GM19240 (cell line): Measurements from ENCODE around the gene SMIM24.
"Not testable (repeated sequence)": the region's sequence is repeated elsewhere in the genome, so short reads cannot be mapped to it uniquely, and the experiment has no call there.

Source experiments
- DNase-seq: peaks from one replicate; pipeline ENCODE4 v3.0.0; 2011; ENCODE audit warnings: low spot score; ENCODE audit not compliant: insufficient read length

Gene SMIM24

DNA sequence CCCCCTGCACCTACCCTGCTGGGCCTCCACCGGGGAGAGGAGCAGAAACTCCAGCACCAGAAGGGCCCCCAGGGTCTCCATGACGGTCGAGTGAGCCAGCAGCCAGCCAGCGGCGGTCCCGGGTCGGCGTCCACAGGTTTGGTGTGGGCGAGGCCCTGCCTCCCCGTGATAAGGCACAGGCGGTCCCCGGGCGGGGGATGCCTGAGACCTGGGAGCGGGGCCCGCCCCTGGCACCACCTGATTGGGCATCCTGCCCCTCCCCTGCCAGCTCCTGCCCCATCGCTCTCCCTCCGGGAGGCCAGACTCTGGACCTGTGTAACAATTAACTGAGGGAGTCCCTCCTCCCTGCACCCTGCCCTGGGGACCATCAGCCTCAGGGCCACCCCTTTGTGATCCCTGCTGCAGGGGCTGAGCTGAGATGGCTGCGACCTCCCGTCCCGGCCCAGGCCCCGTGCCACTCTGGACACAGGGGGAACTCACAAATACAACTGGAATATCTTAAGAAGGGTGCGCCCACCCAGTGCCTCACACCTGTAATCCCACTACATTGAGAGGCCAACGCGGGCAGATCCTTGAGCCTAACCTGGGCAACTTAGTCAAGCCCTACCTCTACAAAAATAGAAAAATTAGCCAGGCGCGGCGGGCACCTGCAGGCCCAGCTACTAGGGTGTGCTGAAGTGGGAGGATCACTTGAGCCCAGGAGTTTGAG is at the start of gene SMIM24:
Gene SMIM24 (minus strand): TSS at position 143 of the 709 bp plus-strand sequence. CDS start 62 bp downstream, at position 81.
- no peak for DNase-seq

GRCh38 chr19:3529299-3529698 is 49.0 kb upstream of the SMIM24 start:
- DNase-seq, result not testable (repeated sequence)

- DNase-seq, result no peak
These were observed 48.4 kb upstream of the SMIM24 start for GRCh38 chr19:3528539-3529211.

GRCh38 chr19:3528080-3528479 is 47.8 kb upstream of the SMIM24 start:
- no peak for DNase-seq

DNA sequence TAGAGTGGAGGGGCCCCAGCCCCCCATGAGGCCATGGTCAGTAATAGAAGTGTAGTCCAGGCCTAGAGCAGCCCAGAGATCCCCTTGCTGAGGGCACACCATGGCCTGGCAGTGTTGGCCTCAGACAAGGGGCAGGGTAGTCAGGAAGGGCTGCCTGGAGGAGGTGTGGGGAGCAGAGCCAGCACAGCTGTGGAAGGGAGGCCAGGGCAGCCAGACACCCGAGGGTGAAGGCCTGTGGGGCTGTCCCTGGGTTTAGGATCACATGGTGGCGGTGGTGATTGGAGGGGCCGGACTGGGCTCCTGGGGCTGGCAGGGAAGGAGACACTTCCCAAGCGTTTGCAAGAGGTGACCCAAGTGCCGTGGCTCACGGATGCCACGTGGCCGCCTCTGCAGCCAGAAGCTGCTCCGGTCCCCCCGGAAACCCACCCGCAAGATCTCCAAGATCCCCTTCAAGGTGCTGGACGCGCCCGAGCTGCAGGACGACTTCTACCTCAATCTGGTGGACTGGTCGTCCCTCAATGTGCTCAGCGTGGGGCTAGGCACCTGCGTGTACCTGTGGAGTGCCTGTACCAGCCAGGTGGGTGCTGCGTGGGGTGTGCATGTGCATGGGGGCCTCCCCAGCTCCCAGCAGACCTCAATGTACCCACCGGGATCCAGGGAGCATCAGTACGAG is 47.0 kb upstream of the SMIM24 start:
- DNase-seq, result no peak

GRCh38 chr19:3526507-3527237 is 46.3 kb upstream of the SMIM24 start:
- DNase-seq, result no peak

GRCh38 chr19:3524904-3525451 is 44.7 kb upstream of the SMIM24 start:
- no peak for DNase-seq

DNA sequence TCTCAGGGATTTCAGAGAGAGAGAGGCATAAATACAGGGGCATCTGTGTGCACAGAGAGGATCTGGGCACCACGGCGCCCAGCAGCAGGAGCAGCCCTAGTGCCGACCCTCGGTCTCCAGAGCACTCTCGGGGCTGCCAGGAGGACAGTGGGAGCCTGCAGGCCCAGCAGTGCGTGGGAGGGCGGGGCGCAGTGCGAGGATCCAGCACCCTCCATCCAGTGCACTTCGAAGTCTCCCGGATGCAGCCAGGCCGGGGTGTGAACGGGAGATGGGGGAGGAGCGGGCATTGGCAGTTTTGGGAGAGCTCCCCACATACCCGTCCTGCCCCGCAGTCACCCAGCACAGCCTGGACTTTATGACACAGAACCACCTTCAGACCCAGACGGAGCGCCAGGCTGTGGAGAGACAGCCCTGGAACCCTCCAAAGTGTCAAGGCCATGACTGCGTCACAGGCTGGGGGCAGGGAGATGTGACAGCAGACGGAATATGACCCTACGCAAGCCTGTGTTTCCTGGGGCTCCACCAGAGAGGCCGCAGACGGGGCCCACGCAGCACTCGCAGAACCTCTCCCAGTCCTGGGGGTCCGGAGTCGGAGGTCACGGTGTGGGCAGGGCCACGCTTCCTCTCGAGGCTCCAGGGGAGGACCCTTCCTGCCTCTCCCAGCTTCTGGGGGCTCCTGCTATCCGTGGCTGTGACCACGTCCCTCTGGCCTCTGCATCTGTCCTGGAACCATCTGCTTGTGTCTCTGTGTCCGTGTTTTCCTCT is 43.9 kb upstream of the SMIM24 start:
- DNase-seq, result no peak

GRCh38 chr19:3523361-3524077 is 43.2 kb upstream of the SMIM24 start:
- no peak for DNase-seq

DNA sequence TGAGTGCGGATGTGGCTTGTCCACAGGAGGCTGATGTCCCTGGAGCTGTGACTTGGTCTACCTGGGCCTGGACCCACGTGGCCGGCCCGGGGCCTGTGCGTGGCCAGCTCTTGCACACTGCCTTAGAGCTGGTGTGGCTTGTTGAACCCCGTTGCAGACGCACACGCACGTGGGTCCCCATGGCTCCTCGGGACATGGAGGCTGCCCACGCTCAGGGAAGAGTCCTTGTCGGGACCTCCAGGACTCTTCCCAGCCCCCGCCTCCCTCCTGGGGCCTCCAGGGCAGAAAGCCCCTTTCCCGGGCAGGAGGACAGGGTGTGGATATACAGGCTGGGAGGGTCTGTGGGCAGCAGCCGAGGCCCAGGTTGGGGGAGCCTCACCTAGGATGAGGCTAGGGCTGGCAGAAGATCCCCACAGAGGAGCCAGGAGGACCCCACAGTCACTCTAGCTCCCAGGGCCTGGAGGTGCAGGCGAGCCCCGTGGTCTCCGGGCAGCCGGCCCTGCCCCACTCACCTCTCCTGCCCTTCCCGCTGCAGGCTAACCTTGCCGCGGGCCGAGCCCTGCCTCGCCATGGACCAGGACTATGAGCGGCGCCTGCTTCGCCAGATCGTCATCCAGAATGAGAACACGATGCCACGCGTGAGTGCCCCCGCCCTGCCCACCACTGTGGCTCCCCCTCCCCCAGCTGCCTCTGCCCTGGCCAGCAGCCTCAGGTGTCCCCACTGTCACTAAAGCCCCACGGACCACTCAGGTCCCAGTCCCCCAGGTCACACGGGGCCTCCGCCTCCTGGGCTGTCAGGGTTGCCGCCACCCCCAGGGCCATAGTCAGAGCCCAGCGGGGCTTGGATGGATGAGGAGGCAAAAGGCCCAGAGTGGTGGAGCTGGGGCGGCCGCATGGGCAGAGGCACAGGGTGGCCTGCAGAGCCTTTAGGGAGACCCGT is 42.4 kb upstream of the SMIM24 start:
- DNase-seq, result no peak

DNA sequence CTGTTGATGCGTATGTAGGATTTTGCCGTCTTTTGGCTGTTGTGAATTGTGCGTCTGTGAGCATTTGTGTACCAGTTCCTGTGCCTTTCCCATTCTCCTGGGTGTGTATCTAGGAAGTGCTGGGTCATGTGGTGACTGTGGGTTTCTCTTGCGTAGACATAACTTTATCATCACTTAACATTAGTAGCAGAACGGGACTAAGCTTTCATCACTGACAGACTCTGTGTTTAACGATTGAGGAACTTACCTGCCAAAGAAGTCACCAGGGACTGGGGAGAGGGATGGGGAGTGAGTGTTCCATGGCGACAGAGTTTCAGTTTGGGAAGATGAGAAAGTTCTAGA is 40.8 kb upstream of the SMIM24 start:
- DNase-seq, result no peak

DNA sequence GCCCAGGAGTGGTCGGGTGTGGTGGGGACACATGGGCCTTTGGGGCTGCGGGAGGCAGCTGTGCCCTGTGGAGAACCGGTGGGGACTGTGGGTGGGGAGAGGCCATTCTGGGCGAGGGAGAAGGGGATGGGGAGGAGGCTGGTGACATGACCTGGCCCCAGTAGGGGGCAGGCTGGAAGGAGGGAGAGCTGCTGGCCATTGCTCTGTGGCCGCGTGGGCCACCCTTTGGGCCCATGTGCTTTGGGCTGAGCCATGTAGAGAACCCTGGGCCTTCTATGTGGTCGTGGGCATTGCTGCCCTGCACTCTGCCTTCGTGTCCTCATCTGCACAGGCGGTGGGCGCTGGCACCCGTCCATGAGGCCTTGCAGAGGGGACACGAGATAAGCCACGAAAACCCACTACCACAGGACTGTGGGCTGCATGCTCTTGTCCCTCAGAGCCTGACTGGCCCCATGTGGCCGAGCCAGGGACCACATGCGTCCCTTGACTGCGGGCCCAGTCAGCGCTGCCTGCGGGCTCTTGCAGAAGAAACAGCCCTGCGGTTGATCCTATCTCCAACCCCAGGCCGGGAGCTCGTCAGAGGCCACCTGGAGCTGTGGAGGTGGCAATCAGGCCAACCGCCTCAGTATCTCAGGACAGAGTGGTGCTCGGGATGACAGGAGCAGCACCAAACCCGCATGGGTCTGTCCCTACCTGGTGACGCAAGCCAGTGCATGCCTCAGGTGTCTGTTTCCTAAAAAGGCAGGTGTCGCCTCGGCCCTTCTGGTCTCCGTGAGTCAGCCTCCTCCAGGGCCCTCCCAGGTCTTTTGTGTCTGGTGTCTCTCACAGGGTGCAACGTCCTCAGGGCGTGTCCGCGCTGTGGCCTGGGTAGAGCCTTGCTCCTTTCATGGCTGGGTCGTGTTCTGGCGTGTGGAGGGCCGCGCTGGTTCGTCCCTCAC is 40.1 kb upstream of the SMIM24 start:
- no peak for DNase-seq

- no peak for DNase-seq
These were observed 38.8 kb upstream of the SMIM24 start for GRCh38 chr19:3519126-3519525.

- no peak for DNase-seq
These were observed 38.3 kb upstream of the SMIM24 start for GRCh38 chr19:3518659-3519058.

DNA sequence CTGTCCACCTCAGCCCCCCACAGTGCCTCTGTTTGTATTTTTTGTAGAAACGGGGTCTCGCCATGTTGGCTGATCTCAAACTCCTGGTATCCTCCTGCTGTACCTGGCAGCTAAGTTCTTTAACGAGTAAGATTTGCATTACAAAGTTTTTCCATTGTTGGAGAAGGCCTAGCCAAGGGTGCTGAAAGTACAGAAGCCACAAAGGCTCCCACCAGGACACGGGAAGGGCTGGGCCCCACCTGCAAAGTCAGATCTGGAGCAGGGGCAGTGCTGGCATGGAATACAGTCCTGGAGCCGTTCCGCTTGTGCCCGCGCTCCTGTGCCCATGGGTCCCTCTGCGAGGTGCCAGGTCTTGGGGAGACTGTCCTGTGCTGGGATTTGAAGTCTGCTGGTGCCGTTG is 37.9 kb upstream of the SMIM24 start:
- no peak for DNase-seq

DNA sequence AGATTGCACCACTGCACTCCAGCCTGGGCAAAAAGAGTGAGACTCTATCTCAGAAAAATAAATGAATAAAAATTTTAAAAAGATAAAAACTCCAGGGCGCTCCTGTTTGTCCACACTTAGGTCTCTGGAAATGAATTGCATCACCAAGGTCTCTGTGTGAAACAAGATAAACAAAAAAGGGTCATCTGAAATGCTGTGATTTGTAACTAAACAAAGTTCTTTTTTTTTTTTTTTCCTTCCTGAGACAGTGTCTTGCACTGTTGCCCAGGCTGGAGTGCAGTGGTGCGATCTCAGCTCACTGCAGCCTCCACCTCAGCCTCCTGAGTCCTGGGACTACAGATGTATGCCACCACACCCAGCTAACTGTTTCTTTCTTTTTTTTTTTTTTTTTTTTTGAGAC is 37.3 kb upstream of the SMIM24 start:
- no peak for DNase-seq

DNA sequence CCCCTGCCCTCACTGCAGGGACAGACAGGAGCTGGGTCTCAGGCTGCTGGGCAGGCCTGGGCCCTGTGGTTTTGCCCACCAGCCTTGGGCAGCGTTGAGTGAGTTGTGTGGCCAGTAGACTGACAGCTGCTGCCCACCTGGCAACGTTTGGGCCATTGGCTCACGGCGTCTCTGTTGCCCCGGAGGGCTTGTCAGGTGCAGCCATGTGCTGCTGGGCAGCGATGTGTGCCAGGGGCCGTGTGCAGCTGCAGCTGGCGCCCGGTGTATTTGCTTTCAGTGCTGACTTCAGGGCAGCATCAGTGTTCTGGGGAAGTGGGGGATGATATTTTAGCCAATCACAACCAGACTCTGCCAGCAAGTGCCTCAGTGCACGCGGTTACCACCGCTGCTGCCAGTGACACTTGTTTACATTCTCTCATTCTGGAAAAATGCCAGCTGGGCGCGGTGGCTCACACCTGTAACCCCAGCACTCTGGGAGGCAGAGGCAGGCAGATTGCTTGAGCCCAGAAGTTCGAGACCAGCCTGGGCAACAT is 36.4 kb upstream of the SMIM24 start:
- no peak for DNase-seq
